HG03439 (cell line): ENCODE measurements around the gene EEIG2.
A peak's percentile ranks its signal among the peaks of the same experiment; 100 is the strongest.
"Not testable (repeated sequence)": the region's sequence is repeated elsewhere in the genome, so short reads cannot be mapped to it uniquely, and the experiment has no call there.

Experiments
- ATAC-seq: cut with Tn5 transposase; IDR thresholded peaks from one replicate; pipeline ENCODE4 v1.9.1; 2021; ENCODE audit warnings: mild to moderate bottlenecking, moderate library complexity; ENCODE audit not compliant: unreplicated experiment

The EEIG2 gene

DNA sequence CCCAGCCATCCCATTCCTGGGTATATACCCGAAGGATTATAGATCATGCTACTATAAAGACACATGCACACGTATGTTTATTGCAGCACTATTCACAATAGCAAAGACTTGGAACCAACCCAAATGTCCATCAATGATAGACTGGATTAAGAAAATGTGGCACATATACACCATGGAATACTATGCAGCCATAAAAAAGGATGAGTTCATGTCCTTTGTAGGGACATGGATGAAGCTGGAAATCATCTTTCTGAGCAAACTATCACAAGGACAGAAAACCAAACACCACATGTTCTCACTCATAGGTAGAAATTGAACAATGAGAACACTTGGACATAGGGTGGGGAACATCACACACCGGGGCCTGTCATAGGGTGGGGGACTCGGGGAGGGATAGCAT lies 12.4 kb upstream of the EEIG2 start:
- ATAC-seq: not testable (repeated sequence)

DNA sequence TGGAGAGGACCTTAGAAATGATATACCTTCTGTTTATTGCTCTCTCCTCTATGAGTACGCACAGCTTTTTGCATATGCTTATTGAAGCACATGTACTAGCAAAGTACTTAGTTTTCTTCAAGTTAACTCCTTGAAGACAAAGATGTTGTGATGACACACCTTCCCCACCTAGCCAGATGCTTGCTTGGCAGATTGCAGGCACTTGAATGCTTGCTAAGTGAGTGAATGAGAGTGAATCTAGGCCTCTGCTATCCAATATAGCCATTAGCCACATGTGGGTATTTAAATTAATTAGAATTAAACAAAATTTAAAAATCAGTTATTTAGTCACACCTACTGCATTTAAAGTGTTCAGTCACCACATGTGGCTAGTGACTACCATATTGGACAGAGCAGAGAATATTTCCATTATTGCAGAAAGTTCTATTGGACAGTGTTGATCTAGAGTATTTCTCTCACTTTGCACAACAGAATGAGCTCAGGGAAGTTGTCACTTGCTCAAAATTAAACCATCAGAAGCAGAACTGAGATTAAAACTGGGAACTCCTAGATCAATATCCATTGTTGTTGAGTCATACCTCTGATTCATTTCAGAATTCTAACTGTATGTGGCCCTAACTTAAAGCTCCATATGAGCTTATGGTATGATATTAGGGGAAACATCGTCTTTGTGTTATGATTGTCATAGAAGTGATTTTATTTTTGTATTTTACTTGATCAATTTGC lies 8.6 kb upstream of the EEIG2 start:
- peak; percentile 70 for ATAC-seq

DNA sequence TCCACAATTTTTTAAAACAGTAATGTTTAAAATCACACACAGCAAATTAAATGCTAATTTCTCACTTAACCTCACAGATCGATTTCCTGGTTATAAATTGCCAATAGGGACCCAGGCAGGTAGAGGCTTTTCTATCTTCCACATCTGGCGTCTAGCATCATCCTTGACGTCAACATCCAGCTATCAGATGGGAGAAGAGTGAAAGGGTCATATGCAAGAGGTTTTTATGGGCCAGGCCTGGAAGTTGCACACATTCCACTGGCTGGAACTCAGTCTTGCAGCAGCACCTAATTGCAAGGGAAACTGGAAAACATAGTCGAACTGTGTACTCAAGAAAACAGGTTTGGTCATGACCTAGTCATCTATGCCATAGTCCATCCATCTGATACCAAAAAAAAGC lies 6.0 kb upstream of the EEIG2 start:
- no peak for ATAC-seq

DNA sequence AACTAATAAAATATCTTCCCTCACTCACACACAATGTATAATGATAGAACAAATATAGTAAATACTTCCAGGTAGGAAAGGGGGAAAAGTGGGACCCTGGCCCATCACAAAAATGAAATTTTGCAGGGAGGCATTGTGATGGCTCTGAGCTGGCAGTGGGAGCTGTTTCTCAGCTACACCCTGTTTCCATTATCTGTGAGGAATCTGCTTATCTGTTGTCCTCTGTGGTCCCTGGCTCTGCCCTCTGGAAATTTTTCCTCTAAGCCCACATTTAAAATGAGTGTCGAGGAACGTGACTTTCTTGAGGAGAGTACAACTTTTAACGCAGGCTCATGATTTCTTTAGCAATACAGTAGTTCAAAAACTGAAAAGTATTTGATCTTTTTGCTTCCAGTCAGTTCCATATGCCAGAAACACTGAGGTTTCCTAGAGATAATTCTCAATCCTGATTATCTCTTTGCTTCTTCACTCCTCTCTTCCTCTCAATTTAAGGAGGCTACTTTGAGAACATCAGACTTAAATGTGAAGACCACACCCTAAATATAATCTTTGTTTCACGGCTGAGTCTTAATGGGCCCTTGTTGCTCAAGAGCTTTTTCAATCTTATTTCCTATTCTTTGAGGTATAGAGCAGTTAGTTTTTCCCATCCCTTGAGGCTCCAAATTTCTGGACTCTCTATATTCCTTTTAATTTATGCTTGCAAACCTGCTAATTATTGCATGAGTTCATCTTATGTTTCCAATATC lies 5.0 kb upstream of the EEIG2 start:
- ATAC-seq: no peak

DNA sequence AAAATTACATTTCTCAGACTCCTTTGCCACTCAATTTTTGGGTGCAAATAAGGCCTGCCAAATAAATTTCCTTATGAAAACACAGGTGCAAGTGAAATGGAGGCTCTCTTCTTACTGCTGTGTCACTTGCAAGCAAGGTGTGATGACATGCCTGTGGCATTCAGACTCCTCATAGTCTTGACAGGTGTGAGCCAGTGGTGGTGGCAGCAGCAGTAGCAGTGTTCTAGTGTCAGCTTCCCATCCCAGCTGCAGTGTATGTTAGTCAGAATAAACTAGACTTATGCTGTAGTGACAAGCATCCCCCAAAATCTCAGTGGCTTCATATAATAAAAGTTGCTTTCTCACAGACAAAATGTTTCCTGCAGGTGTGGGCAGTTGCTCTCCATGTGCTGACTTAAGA lies 3.8 kb upstream of the EEIG2 start:
- no peak for ATAC-seq

DNA sequence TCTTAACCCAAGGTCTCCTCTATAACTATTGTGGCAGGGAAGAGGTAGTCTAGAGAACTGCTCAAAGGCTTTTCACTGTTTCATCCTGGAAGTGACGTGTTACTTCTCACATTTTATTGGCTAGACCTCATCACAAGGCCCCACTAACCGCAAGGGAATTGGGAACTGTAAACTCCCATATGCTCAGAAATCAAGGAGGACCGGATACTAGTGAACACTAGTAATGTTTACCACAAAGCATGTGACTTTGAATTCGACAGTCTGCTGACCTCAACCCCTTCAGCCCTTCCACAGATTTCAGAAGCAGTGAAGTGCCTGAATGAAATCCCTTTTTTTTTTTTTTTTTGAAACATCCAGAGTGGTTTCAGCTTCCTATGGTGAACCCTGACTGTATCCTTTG lies 3.4 kb upstream of the EEIG2 start:
- no peak for ATAC-seq

DNA sequence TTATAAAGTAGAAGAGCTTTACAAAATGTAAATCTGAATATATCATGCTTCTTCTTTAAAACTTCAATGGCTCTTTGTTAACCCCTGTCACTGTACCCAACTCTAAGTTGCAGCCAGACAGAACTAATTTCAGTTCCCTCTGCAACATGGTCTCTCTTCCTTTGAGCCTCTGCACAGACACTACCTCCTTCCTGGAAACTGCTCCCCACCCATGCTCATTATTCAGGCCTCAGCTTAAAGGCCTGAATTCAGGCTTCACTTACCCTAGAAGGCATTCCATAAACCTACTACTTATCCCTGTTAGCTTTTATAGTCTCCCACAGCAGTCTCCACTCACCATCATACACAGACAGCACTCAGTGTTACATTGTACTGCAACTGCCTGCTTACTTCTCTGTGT lies 2.6 kb upstream of the EEIG2 start:
- no peak for ATAC-seq

DNA sequence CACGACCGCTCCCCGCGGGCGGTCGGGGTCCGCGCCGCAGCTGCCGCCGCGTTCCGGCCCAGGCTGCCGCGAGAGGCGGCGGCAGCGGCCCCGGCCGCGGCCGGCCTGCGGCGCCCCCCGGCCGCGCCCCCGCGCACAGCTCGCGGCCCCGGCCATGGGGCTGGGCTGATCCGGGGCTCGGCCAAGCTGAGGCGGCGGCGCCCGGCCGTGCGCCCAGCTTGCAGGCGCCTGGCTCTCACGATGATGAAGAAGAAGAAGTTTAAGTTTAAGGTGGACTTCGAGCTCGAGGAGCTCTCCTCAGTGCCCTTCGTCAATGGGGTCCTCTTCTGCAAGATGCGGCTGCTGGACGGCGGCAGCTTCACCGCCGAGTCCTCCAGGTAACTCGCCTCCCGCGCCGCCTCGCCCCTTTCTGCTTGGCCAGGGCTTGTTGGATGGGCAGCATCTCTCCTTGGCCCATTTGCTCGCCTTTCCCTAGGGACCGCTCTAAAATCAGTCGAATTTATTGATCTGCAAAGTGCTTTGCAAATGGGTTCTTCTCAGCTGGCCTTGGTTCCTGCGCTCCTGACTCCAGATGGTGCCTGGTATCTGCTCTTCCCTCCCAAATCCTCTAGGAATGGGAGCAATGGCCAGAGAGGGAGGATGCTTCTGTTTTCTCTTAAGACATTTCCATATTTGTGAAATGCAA lies 431 bp downstream of the EEIG2 start:
- ATAC-seq: peak; percentile 35

DNA sequence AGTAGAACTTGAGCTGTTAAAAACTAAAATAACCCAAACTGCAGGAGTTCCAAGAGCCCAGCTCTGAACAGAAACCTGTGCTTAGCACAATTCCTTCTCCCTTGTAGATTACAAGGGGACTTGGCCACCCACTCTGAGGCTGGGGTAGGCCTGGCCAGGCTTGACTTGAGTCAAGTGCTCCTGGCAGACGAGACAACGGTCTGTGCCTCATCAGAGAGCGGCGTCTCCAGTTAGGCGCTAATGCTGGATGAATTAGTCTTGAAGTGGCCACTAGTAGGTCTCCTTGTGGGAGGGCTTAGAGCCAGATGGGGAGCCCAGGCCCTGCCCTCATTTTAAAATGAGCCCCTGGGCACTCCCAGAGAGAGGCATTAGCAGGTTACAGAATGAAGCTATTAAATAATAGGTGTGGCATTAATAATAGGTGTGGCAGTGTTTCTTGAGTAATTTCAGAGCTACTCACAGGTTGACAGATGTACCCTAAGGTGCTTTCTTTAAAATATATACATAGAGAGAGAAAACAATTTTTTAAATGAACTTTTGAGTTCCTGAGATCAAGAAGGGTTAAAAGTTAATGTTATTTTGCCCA lies 1.1 kb downstream of the EEIG2 start:
- ATAC-seq: no peak

DNA sequence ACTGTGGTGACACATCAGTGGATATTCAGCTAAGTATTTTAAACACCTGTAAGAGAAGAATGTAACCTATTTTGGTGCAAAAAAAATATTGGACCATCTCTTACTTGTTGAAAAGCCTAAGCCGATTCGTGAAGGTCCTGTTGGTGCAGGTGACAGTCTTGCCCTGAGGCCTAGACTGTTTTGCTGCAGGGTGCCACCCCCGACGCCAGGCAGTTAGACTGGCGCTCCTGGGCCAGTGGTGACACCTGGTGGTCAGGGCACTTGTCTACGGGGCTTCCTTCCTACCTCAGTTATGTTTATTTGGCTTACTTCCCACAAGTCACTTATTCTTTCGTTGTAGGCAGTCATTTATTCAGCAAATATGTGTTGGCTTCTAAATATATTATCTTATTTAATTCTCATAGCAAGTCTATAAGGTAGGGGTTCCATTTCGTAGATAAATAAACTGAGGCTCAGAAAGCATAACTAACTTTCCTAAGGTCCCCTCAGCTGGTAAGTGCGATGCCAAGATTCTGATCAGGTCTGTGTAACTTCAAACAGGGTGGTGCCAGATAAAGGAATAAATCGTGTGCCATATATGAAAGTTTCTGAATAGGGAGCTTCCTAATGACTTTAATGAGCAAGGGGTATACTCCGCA lies 1.9 kb downstream of the EEIG2 start:
- ATAC-seq: peak; percentile 52

DNA sequence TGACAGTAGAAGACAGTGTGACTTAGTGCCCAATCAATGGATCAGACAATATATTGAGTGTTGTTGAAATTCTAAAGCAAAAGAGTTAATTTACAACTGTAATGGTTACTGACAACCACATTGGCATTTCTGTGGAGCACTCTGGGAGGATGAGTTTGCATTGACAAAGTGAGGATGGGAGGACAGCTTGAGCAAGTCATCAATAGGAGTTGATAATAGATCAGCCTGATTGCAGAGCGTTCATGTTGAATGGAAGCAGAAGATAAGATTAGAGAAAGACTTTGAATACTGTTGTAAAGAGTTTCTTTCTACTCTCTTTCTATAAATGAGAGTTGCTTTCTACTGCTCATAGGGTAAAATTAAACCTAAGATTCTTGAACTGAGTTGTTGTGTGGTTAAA lies 3.9 kb downstream of the EEIG2 start:
- ATAC-seq: no peak

DNA sequence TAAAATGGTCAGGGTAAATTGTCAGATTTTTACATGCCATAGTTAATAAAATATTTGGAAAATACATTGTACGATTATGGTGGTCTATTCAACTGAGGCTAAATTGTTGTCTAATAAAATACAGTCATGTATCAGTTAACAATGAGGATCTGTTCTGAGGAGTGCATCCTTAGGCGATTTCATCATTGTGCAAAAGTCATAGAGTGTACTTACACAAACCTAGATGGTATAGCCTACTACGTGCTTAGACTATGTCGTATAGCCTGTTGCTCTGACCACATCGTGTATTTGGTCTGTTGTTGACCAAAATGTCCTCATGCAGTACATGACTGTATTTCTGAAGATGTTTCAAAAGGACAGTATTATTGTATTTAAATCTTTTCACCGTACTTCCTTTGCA lies 5.2 kb downstream of the EEIG2 start:
- ATAC-seq: no peak

DNA sequence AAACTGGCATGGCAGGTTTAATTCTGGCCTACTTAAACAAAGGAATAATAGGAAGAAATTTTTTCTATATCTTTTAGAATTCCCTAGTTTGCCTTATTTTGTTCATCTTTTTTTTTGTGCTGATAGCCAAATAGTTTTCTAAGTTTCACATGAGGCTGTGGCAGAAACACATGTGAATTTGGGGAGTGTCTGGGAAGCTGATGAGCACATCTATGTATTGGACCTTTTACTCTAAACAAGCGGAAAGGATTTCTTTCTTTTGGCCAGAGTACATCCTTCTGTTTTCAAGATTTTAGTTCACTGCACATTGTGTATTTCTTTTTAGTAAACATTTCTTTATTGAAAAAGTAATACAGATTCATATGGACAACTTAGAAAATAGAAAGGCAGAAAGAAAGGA lies 5.6 kb downstream of the EEIG2 start:
- ATAC-seq: no peak

DNA sequence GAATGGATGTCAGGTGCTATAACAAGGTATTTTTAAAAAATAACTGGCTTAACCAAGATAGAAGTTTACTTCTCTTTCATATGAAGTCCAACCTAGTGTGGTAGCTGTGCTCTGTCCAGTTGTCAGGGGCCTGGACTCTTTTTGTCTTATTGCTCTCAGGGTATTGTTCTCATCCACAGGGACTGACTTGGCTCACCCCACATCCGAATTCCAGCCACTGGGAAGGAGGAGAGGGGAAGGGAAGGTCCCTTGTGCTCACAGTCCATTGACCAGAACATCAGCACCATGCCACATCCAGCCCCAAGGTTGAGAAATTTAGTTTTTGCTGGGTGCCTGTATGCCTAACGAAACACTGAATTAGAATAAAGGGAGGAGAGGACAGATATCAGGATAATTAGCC lies 8.7 kb downstream of the EEIG2 start:
- no peak for ATAC-seq

DNA sequence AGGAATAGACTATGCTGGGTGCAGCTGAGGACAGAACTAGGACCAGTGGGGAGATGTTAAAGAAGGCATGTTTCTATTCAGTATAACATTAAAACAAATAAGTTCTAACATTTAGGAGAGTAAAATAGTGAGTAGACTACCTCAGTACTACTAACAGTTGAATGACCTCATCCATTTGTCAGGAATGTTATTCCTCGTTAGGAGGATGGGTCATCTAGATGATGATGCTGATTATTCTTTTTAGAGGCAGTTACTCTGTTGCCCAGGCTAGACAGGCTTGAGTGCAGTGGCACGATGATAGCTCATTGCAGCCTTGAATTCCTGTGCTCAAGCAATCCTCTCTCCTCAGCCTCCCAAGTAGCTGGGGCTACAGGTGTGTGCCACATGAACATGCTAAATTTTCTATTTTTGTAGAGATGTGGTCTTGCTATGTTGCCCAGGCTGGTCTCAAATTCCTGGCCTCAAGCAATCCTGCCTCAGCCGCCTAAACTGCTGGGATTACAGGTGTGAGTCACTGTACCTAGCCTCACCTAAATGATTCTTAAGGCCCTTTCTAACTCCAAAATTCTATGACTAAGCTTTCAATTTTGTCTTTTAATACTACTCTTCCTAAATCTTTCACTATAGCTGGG lies 9.3 kb downstream of the EEIG2 start:
- no peak for ATAC-seq

DNA sequence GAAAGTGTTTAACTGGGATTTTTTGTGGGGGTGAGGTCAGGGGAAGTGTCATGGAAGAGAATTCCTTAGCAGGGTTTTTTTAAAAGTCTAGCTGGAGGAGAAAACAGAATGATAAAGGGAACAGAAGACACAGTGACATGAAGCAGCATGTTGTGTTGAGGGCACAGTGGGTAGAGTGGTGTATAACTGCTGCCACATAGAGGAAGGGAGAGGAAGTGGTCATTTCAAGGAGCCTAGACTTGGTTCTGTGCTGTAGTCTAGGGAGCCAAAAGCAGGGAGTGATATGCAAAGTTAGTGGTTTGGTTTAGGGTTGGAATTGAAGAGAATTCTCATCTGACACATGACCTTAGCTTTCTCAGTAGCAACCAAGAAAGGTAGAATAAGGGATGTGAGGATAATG lies 10.2 kb downstream of the EEIG2 start:
- peak; percentile 99 for ATAC-seq

DNA sequence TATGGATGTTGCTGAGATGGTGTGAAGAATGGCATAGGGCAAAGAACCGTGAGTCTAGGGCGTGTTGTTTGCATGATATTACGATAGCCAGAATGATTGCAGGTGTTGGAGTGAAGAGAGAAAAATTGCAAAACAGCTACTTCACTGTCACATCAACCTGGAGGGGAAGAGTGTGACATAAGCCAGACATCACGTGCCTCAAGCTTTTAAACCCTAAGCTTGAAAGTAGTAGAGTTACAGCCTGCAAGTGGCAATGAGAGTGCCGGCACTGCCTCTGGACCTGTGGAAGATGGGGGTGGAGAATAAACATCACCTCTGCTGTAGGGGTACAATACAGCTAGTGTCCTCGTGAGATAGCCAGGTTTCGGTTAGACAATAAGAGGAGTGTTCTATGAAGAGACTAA lies 11.1 kb downstream of the EEIG2 start:
- ATAC-seq: no peak

DNA sequence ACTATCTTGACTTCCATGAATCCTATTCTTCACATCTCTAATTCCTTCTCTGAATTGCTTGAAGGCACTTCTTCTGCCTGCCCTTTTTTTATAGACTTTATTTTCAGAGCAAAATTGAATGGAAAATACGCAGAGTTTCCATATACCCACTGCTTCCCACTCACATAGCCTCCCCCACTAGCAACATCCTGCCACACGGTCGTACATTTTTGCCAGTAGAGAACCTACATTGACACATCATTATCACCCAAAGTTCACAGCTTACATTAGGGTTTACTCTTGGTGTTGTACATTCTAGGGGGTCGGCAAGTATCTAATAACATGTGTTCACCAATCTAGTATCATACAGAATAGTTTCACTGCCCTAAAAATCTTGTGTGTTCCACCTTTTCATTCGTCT lies 12.3 kb downstream of the EEIG2 start:
- ATAC-seq: no peak

DNA sequence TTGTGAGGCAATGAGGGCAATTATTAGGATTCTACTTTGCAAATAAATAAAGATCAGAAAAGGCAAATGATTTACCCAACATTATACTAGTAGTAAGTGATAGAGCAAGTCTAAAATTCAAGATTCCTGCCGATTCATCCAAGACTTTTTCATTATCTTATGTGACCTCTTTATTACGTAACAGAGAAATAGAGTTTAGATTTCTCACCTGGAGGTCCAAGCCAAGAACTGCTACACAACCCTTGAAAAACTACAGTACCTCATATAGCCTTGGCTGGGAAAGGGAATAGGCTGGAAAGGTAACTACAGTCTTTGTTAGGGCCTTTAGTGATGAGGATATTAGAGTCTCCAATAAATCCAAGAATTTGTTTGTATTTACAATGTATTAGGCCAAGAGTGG lies 13.3 kb downstream of the EEIG2 start:
- no peak for ATAC-seq

DNA sequence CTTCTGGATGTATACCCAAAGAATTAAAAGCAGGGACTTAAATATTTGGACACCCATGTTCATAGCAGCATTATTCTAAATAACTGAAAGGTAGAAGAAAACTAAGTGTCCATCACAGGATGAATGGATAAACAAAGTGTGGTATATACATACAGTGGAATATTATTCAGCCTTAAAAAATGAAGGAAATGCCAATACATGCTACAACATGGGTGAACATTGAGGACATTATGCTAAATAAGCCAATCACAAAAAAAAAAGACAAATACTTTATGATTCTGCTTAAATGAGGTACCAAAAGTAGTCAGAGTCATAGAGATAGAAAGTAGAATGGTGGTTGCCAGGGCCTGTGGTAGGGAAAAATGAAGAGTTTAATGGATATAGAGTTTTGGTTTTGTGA lies 14.1 kb downstream of the EEIG2 start:
- no peak for ATAC-seq

DNA sequence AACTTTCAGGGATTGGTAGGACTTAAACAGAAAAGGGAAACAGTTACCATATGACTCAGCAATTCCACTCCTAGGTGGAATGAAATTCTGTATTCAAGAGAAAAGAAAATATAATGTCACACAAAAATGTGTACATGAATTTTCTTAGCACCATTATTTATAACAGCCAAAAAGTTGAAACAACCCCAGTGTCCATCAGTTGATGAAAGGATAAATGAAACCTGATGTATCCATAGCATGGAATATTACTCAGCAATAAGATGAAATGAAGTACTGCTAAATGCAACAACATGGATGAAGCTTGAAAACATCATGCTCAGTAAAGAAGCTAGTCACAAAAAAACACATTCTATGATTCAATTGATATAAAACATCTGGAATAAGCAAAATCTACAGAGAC lies 15.5 kb downstream of the EEIG2 start:
- ATAC-seq: no peak
